Type B pancreatic cell (in vitro differentiated cells): ENCODE measurements around the gene H2AZ2. TPM values are rescaled to one million over a fixed set of nuclear protein-coding genes. Genes with fewer than 3 reads are reported as not detected.

Source experiments
- DNase-seq: peaks from one replicate; pipeline ENCODE4 v3.0.0; 2021; ENCODE audit warnings: mixed read lengths; ENCODE audit not compliant: unreplicated experiment; ENCODE audit errors: extremely low spot score
- H3K27ac Mint-ChIP-seq: 2 replicates; pipeline ENCODE4 v1.8.0; 2021; ENCODE audit warnings: mild to moderate bottlenecking, mixed read lengths
- H3K27me3 Mint-ChIP-seq: 2 replicates; pipeline ENCODE4 v1.8.0; 2021; ENCODE audit warnings: mixed read lengths
- H3K36me3 Mint-ChIP-seq: 2 replicates; pipeline ENCODE4 v1.8.0; 2021; ENCODE audit warnings: mixed read lengths
- H3K4me1 Mint-ChIP-seq: one replicate; pipeline ENCODE4 v1.8.0; 2021; ENCODE audit warnings: mixed read lengths; ENCODE audit not compliant: unreplicated experiment
- H3K4me3 Mint-ChIP-seq: 2 replicates; pipeline ENCODE4 v1.8.0; 2021; ENCODE audit warnings: mild to moderate bottlenecking, mixed read lengths
- H3K9me3 Mint-ChIP-seq: 2 replicates; pipeline ENCODE4 v1.8.0; 2021; ENCODE audit warnings: mixed read lengths
- CTCF ChIP-seq: fragments of 200-600 bp; sonication (generic); conservative IDR thresholded peaks from 2 replicates; pipeline ENCODE4 v1.5.0; 2021; ENCODE audit warnings: antibody characterized with exemption, mild to moderate bottlenecking
- total RNA-seq: library from RNA; stranded (reverse); gene quantifications from 2 replicates; pipeline ENCODE4 v1.2.1, GENCODE V29; 2021; ENCODE audit warnings: low replicate concordance

The H2AZ2 gene
- total RNA-seq, 1 donor from 2014 or later, result 239 TPM

GRCh38 chr7:44838751-44839150, 9.1 kb downstream of the H2AZ2 start:
- peaks cover 25% of the 10 kb centered on the region for H3K36me3 Mint-ChIP-seq
- no peaks in the 10 kb centered on the region for H3K9me3 Mint-ChIP-seq
- no peaks in the 10 kb centered on the region for H3K27me3 Mint-ChIP-seq
- peaks cover 5% of the 10 kb centered on the region for H3K4me1 Mint-ChIP-seq
- no peak overlapping the region for H3K4me3 Mint-ChIP-seq
- no peak for TF ChIP-seq CTCF
- no peak for DNase-seq
- H3K27ac Mint-ChIP-seq, result no peak overlapping the region

- Mint-ChIP-seq H3K36me3 (peaks cover 10% of the 10 kb centered on the region), H3K27ac (no peak overlapping the region), H3K4me3 (no peak overlapping the region), H3K9me3 (no peaks in the 10 kb centered on the region), H3K4me1 (peaks cover 4% of the 10 kb centered on the region), H3K27me3 (no peaks in the 10 kb centered on the region)
- no peak for TF ChIP-seq CTCF
- no peak for DNase-seq
Measured at GRCh38 chr7:44827567-44827966, 20.3 kb downstream of the H2AZ2 start.

GRCh38 chr7:44824894-44825526, 22.9 kb downstream of the H2AZ2 start:
- H3K27me3 Mint-ChIP-seq, result no peaks in the 10 kb centered on the region
- no peak for TF ChIP-seq CTCF
- H3K36me3 Mint-ChIP-seq, result peaks cover 6% of the 10 kb centered on the region
- H3K4me1 Mint-ChIP-seq, result peaks cover 4% of the 10 kb centered on the region
- no peak for DNase-seq
- H3K4me3 Mint-ChIP-seq, result no peak overlapping the region
- H3K27ac Mint-ChIP-seq, result peak overlapping the region; percentile 3
- no peaks in the 10 kb centered on the region for H3K9me3 Mint-ChIP-seq

- DNase-seq, result no peak
- no peak for TF ChIP-seq CTCF
Measured at GRCh38 chr7:44823255-44823781, 24.6 kb downstream of the H2AZ2 start.

GRCh38 chr7:44819292-44819691, 28.6 kb downstream of the H2AZ2 start:
- H3K27me3 Mint-ChIP-seq, result no peaks in the 10 kb centered on the region
- no peak for DNase-seq
- H3K9me3 Mint-ChIP-seq, result no peaks in the 10 kb centered on the region
- no peaks in the 10 kb centered on the region for H3K36me3 Mint-ChIP-seq
- no peak for TF ChIP-seq CTCF
- H3K27ac Mint-ChIP-seq, result no peak overlapping the region
- H3K4me3 Mint-ChIP-seq, result no peak overlapping the region
- no peaks in the 10 kb centered on the region for H3K4me1 Mint-ChIP-seq

More at GRCh38 chr7:44823255-44823781, 24.6 kb downstream of the H2AZ2 start:
- Mint-ChIP-seq H3K4me1 (peaks cover 4% of the 10 kb centered on the region), H3K27me3 (no peaks in the 10 kb centered on the region), H3K4me3 (no peak overlapping the region), H3K36me3 (peaks cover 3% of the 10 kb centered on the region), H3K9me3 (no peaks in the 10 kb centered on the region), H3K27ac (no peak overlapping the region)
